Choroid plexus epithelial cell (primary cell): ENCODE results near the gene AADAC.
"Not testable (repeated sequence)": the region's sequence is repeated elsewhere in the genome, so short reads cannot be mapped to it uniquely, and the experiment has no call there.

Experiments used
- DNase-seq: peaks from one replicate; pipeline ENCODE4 v3.0.0-alpha.2; 2010; ENCODE audit warnings: low read depth
- H3K4me3 ChIP-seq: 2 replicates; pipeline ENCODE4 v1.5.1; 2011; ENCODE audit warnings: low read depth, mild to moderate bottlenecking, control low read depth, low read length, moderate library complexity
- CTCF ChIP-seq: conservative IDR thresholded peaks from 2 replicates; pipeline ENCODE4 v1.5.1; 2011; ENCODE audit warnings: low read depth, mild to moderate bottlenecking, control low read depth, inconsistent platforms, low read length, moderate library complexity

AADAC gene

GRCh38 chr3:151795276-151795675 is 18.6 kb upstream of the AADAC start:
- no peak for TF ChIP-seq CTCF
- DNase-seq: peak; percentile 73
- no peak overlapping the region for H3K4me3 ChIP-seq

- H3K4me3 ChIP-seq: no peak overlapping the region
- DNase-seq: peak; percentile 49
- TF ChIP-seq CTCF: no peak
Observed at GRCh38 chr3:151796105-151796680, 17.7 kb upstream of the AADAC start.

GRCh38 chr3:151798466-151798865 is 15.4 kb upstream of the AADAC start:
- H3K4me3 ChIP-seq: no peak overlapping the region
- no peak for TF ChIP-seq CTCF
- DNase-seq: peak; percentile 53

GRCh38 chr3:151800431-151800830 is 13.5 kb upstream of the AADAC start:
- TF ChIP-seq CTCF: no peak
- no peak overlapping the region for H3K4me3 ChIP-seq
- DNase-seq: no peak

- no peak for TF ChIP-seq CTCF
- no peak overlapping the region for H3K4me3 ChIP-seq
- DNase-seq: no peak
Observed at GRCh38 chr3:151804267-151804666, 9.6 kb upstream of the AADAC start.

- DNase-seq: no peak
- TF ChIP-seq CTCF: no peak
- H3K4me3 ChIP-seq: no peak overlapping the region
Observed at GRCh38 chr3:151806838-151807237, 7.1 kb upstream of the AADAC start.

GRCh38 chr3:151808926-151809325 is 5.0 kb upstream of the AADAC start:
- not testable (repeated sequence) for DNase-seq, H3K4me3 ChIP-seq
